Right lobe of liver (tissue), 6 donors: ENCODE data around the gene FLRT2. TPM values are rescaled to one million over a fixed set of nuclear protein-coding genes. Genes with fewer than 3 reads are reported as not detected.

ENCODE experiments used
- ATAC-seq, 4 donors: fragments of 200-7000 bp; cut with Tn5 transposase; one replicate each; pipeline ENCODE4 v1.9.1; 2020; ENCODE audit warnings: mild to moderate bottlenecking in 4 of 4, moderate library complexity in 4 of 4
- DNase-seq, 3 donors: peaks; one replicate each; pipeline ENCODE4 v3.0.0-alpha.2; 2020
- H3K27ac ChIP-seq, 3 donors: fragments of 200-600 bp; one replicate each; pipeline ENCODE4 v1.8.0; 2022
- H3K27me3 ChIP-seq, 2 donors: fragments of 200-600 bp; one replicate each; pipeline ENCODE4 v1.8.0; 2022
- H3K36me3 ChIP-seq, 4 donors: fragments of 200-600 bp; sonication (generic) in 1 of 4; one replicate each; pipeline versions ENCODE4 v1.5.1 to v1.8.0; 2017 to 2022; ENCODE audit warnings: control low read depth in 1 of 4
- H3K4me1 ChIP-seq, 4 donors: fragments of 200-600 bp; sonication (generic) in 1 of 4; one replicate each; pipeline versions ENCODE4 v1.5.1 to v1.8.0; 2017 to 2022; ENCODE audit warnings: control low read depth in 1 of 4
- H3K4me3 ChIP-seq, 3 donors: fragments of 200-600 bp; one replicate each; pipeline ENCODE4 v1.8.0; 2022
- H3K9me3 ChIP-seq, 4 donors: fragments of 200-600 bp; sonication (generic) in 1 of 4; one replicate each; pipeline versions ENCODE4 v1.5.1 to v1.8.0; 2017 to 2022; ENCODE audit warnings: control low read depth in 1 of 4
- CTCF ChIP-seq, 4 donors: fragments of 200-600 bp in 3 of 4; fragments of 450-650 bp in 1 of 4; IDR thresholded peaks; one replicate each; pipeline versions ENCODE4 v1.5.1 to v1.8.0; 2016 to 2022; ENCODE audit warnings: antibody characterized with exemption in 4 of 4, mild to moderate bottlenecking in 2 of 4
- POLR2A ChIP-seq: fragments of 450-650 bp; IDR thresholded peaks from one replicate; pipeline ENCODE4 v1.6.1; 2017; ENCODE audit warnings: antibody characterized with exemption, mild to moderate bottlenecking
- WGBS: methylation state at CpG from one replicate; pipeline ENCODE4 v1.1.6; 2018; ENCODE audit warnings: low coverage, low lambda C conversion rate; ENCODE audit not compliant: insufficient coverage; ENCODE audit errors: missing lambda C conversion rate; 5-methylcytosine and 5-hydroxymethylcytosine counted together
- intact Hi-C, 2 donors: fragments of 100-400 bp; cut with DNase I; formaldehyde crosslinking; loops; one replicate each; pipeline versions ENCODE4 v1.11.2 to v1.14.1; 2022
- total RNA-seq, 6 experiments: library from RNA; depleted of rRNA in 2 of 6; stranded (reverse); fragments of >200 nt in 2 of 6; fragmentation: NEBNext Ultra II Directional in 3 of 6; extraction: Animal tissue kit (Norgen Biotek cat#: 25700) in 3 of 6; gene quantifications; one replicate each; pipeline versions ENCODE4 v1.1.0 to v1.2.4, GENCODE V29; 2016 to 2023
- donor health status: DM: no; HTN: yes; CAD: no.
- donor health status: DM: no; HTN: no; CAD: no.
- donor health status: DM: no; HTN: no; CAD: no.
- donor health status: DM: no; HTN: yes; CAD: no.
- donor health status: DM: no; HTN: yes; CAD: no.

Gene FLRT2
- total RNA-seq, 6 experiments from 2014 or later, result 0.12 to 4.1 (median 2.0) TPM

GRCh38 chr14:85520581-85520980 is 9.4 kb upstream of the FLRT2 start:
- Histone ChIP-seq H3K36me3 (no peaks in the 10 kb centered on the region), H3K9me3 (no peaks in the 10 kb centered on the region), H3K4me3 (no peak overlapping the region), H3K27me3 (no peaks in the 10 kb centered on the region), H3K27ac (no peak overlapping the region), H3K4me1 (no peaks in the 10 kb centered on the region)
- WGBS, result 55% methylated on average over 4 of the region's 4 CpGs
- ATAC-seq (no peak), DNase-seq (no peak)
- intact Hi-C loops, result no loop called here
- TF ChIP-seq POLR2A (no peak), CTCF (IDR thresholded peaks at IDR 0.05) (no peak)

- DNase-seq (no peak), ATAC-seq (no peak)
- Histone ChIP-seq H3K27me3 (no peaks in the 10 kb centered on the region), H3K9me3 (no peaks in the 10 kb centered on the region), H3K27ac (no peak overlapping the region), H3K4me1 (no peaks in the 10 kb centered on the region), H3K36me3 (no peaks in the 10 kb centered on the region), H3K4me3 (no peak overlapping the region)
- TF ChIP-seq POLR2A, result no peak
- TF ChIP-seq CTCF (IDR thresholded peaks at IDR 0.05), result no peak
- intact Hi-C loops, result no loop called here
- WGBS, result 53% methylated on average over 2 of the region's 2 CpGs
These were observed 6.3 kb upstream of the FLRT2 start for GRCh38 chr14:85523624-85524023.

GRCh38 chr14:85527006-85527405 is 2.9 kb upstream of the FLRT2 start:
- Histone ChIP-seq H3K36me3 (no peaks in the 10 kb centered on the region), H3K4me3 (no peak overlapping the region), H3K9me3 (no peaks in the 10 kb centered on the region), H3K4me1 (peaks cover 0 to 13% (median 0%) of the 10 kb centered on the region in 4 donors), H3K27me3 (peaks cover 0 to 8% of the 10 kb centered on the region in 2 donors), H3K27ac (no peak overlapping the region)
- DNase-seq (no peak), ATAC-seq (no peak)
- intact Hi-C loops, result no loop called here
- no peak for TF ChIP-seq POLR2A
- no peak for TF ChIP-seq CTCF (IDR thresholded peaks at IDR 0.05)
- WGBS, result 89% methylated on average over 1 of the region's 1 CpG

GRCh38 chr14:85527445-85528035 is 2.4 kb upstream of the FLRT2 start:
- no peak for TF ChIP-seq CTCF (IDR thresholded peaks at IDR 0.05)
- no peak for TF ChIP-seq POLR2A

More at GRCh38 chr14:85527445-85528035, 2.4 kb upstream of the FLRT2 start:
- H3K4me1 ChIP-seq, result peaks cover 0 to 13% (median 0%) of the 10 kb centered on the region in 4 donors
- H3K36me3 ChIP-seq, result no peaks in the 10 kb centered on the region
- no peak for ATAC-seq
- no peaks in the 10 kb centered on the region for H3K9me3 ChIP-seq
- 54% methylated on average over 3 of the region's 3 CpGs for WGBS
- H3K27me3 ChIP-seq, result peaks cover 0 to 8% of the 10 kb centered on the region in 2 donors
- intact Hi-C loops, result no loop called here
- no peak overlapping the region for H3K4me3 ChIP-seq
- no peak overlapping the region for H3K27ac ChIP-seq
- no peak for DNase-seq
